ENCODE measurements around the gene PEX12. TPM values are rescaled to one million over a fixed set of nuclear protein-coding genes. Genes with fewer than 3 reads are reported as not detected.
"Not testable (repeated sequence)": the region's sequence is repeated elsewhere in the genome, so short reads cannot be mapped to it uniquely, and the experiment has no call there.

The PEX12 gene
- total RNA-seq, 1 donor from 2014 or later, result 3.9 TPM

DNA sequence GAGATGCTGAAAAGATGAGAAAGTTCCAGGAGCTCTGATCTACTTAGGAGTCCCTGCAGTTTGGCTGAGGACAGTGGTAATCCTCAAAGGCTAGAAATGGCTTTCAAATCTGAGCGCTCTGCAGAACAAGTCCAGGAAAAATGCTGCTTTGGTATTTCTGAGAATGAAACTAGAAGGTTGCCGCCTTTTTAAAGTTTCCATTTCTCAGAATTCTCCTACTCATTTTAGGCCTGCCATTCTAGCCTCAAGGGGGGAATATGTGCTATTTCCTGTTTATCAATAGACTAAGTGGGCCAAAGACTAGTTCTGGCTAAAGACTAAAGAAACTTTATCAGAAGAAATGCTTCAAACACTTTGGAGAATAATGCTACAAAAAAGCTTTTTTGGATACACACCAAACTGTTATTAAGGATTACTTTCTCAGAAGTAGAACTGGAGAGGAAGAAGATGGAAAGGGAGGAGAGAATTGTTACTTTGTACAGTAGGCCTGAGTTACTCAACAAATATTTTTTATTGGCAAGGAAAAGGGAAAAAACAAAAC is 40.7 kb downstream of the PEX12 start, which contains the start of gene SLFN12L:
Gene SLFN12L (minus strand): TSS at position 78 of the 541 bp plus-strand sequence. CDS start 15,314 bp downstream, outside the sequence.
- no peaks in the 10 kb centered on the region for H3K9me3 Mint-ChIP-seq (ENCODE audit: unreplicated experiment)

DNA sequence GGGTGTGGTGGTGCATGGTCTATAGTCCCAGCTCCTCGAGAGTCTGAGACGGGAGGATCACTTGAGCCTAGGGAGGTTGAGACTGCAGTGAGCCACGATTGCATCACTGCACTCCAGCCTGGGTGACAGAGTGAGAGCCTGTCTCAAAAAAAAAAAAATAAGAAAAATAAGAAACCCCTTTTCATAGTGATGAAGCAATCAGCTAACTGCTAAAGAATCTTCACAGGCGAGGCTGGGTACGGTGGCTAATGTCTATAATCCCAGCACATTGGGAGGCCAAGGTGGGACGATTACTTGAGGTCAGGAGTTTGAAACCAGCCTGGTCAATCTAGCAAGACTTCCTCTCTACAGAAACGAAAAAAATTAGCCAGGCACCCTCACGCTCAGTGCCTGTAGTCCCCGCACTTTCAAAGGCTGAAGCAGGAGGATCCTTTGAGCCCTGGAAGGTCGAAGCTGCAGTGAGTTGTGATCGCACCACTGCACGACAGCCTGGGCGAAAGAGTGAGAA is 41.7 kb downstream of the PEX12 start:
- H3K27me3 ChIP-seq (ENCODE audit: insufficient read depth, low read length), result peaks cover 9% of the 10 kb centered on the region
- H3K4me2 ChIP-seq (ENCODE audit: low read length), result no peak overlapping the region
- no peak overlapping the region for H3K9ac ChIP-seq (ENCODE audit: low read length)
- no peaks in the 10 kb centered on the region for H3K9me3 Mint-ChIP-seq (ENCODE audit: unreplicated experiment)
- H3K9me3 ChIP-seq (ENCODE audit: insufficient read depth, low read depth, low read length), result no peaks in the 10 kb centered on the region
- H3K27ac Mint-ChIP-seq (ENCODE audit: unreplicated experiment), result no peak overlapping the region
- H3K36me3 ChIP-seq (ENCODE audit: insufficient read depth, low read length), result no peaks in the 10 kb centered on the region
- H3K4me1 Mint-ChIP-seq (ENCODE audit: low read depth, unreplicated experiment), result peaks cover 3% of the 10 kb centered on the region
- DNase-seq (ENCODE audit: low read depth) (no peak), FAIRE-seq (no peak)
- no peak overlapping the region for H2AFZ ChIP-seq (ENCODE audit: low read depth, low read length)
- H4K20me1 ChIP-seq (ENCODE audit: insufficient read depth, low read length), result no peaks in the 10 kb centered on the region
- no peaks in the 10 kb centered on the region for H3K4me1 ChIP-seq (ENCODE audit: insufficient read depth, low read length)
- peaks cover 7% of the 10 kb centered on the region for H3K27me3 Mint-ChIP-seq (ENCODE audit: low read depth, unreplicated experiment)
- H3K4me3 Mint-ChIP-seq (ENCODE audit: unreplicated experiment), result no peak overlapping the region
- no peak overlapping the region for H3K27ac ChIP-seq (ENCODE audit: low read depth, low read length)
- no peak overlapping the region for H3K4me3 ChIP-seq (ENCODE audit: insufficient read depth, low read depth, low read length)
- TF ChIP-seq EZH2 (IDR thresholded peaks at IDR 0.05; ENCODE audit: insufficient read depth, low read length), result no peak
- TF ChIP-seq, protein P1, sequence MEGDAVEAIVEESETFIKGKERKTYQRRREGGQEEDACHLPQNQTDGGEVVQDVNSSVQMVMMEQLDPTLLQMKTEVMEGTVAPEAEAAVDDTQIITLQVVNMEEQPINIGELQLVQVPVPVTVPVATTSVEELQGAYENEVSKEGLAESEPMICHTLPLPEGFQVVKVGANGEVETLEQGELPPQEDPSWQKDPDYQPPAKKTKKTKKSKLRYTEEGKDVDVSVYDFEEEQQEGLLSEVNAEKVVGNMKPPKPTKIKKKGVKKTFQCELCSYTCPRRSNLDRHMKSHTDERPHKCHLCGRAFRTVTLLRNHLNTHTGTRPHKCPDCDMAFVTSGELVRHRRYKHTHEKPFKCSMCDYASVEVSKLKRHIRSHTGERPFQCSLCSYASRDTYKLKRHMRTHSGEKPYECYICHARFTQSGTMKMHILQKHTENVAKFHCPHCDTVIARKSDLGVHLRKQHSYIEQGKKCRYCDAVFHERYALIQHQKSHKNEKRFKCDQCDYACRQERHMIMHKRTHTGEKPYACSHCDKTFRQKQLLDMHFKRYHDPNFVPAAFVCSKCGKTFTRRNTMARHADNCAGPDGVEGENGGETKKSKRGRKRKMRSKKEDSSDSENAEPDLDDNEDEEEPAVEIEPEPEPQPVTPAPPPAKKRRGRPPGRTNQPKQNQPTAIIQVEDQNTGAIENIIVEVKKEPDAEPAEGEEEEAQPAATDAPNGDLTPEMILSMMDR (IDR thresholded peaks at IDR 0.05; ENCODE audit: insufficient read depth, low read depth, low read length), result no peak
- no peaks in the 10 kb centered on the region for H3K79me2 ChIP-seq (ENCODE audit: insufficient read depth, low read length)
- no peaks in the 10 kb centered on the region for H3K36me3 Mint-ChIP-seq (ENCODE audit: low read depth, unreplicated experiment)

More for the DNA sequence above, 40.7 kb downstream of the PEX12 start, which contains the start of gene SLFN12L:
- H3K27ac ChIP-seq (ENCODE audit: low read depth, low read length), result no peak within 1 kb of the TSS
- H3K36me3 Mint-ChIP-seq (ENCODE audit: low read depth, unreplicated experiment), result no peaks in the 10 kb centered on the region
- DNase-seq (ENCODE audit: low read depth), result no peak
- FAIRE-seq, result no peak
- H3K79me2 ChIP-seq (ENCODE audit: insufficient read depth, low read length), result no peaks in the 10 kb centered on the region
- H3K4me2 ChIP-seq (ENCODE audit: low read length), result no peak within 1 kb of the TSS
- H3K27me3 ChIP-seq (ENCODE audit: insufficient read depth, low read length), result peaks cover 9% of the 10 kb centered on the region
- no peak within 1 kb of the TSS for H3K4me3 Mint-ChIP-seq (ENCODE audit: unreplicated experiment)
- H3K9me3 ChIP-seq (ENCODE audit: insufficient read depth, low read depth, low read length), result no peaks in the 10 kb centered on the region
- no peaks in the 10 kb centered on the region for H4K20me1 ChIP-seq (ENCODE audit: insufficient read depth, low read length)
- no peak within 1 kb of the TSS for H3K9ac ChIP-seq (ENCODE audit: low read length)
- H3K4me3 ChIP-seq (ENCODE audit: insufficient read depth, low read depth, low read length), result no peak within 1 kb of the TSS
- no peak for TF ChIP-seq EZH2 (IDR thresholded peaks at IDR 0.05; ENCODE audit: insufficient read depth, low read length)
- TF ChIP-seq, protein P1 (IDR thresholded peaks at IDR 0.05; ENCODE audit: insufficient read depth, low read depth, low read length), result no peak
- H2AFZ ChIP-seq (ENCODE audit: low read depth, low read length), result no peak within 1 kb of the TSS
- H3K4me1 ChIP-seq (ENCODE audit: insufficient read depth, low read length), result no peaks in the 10 kb centered on the region
- H3K27ac Mint-ChIP-seq (ENCODE audit: unreplicated experiment), result no peak within 1 kb of the TSS
- H3K27me3 Mint-ChIP-seq (ENCODE audit: low read depth, unreplicated experiment), result peaks cover 7% of the 10 kb centered on the region
- no peaks in the 10 kb centered on the region for H3K36me3 ChIP-seq (ENCODE audit: insufficient read depth, low read length)
- H3K4me1 Mint-ChIP-seq (ENCODE audit: low read depth, unreplicated experiment), result peaks cover 3% of the 10 kb centered on the region

DNA sequence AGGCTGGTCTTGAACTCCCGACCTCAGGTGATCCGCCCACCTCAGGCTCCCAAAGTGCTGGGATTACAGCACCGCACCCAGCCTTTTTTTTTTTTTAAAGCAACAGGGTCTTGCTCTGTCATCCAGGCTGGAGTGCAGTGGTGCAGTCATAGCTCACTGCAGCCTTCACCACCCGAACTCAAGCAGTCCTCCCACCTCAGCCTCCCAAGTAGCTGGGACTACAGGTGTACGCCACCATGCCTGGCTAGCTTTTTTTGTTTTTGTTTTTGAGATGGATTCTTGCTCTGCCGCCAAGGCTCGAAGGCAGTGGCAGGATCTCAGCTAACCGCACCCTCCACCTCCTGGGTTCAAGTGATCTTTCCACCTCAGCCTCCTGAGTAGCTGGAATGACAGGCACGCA is 43.0 kb downstream of the PEX12 start:
- H3K9me3 Mint-ChIP-seq (ENCODE audit: unreplicated experiment); H3K9ac ChIP-seq (ENCODE audit: low read length); H3K36me3 ChIP-seq (ENCODE audit: insufficient read depth, low read length); H3K27me3 Mint-ChIP-seq (ENCODE audit: low read depth, unreplicated experiment); H3K4me1 ChIP-seq (ENCODE audit: insufficient read depth, low read length); DNase-seq (ENCODE audit: low read depth); H3K9me3 ChIP-seq (ENCODE audit: insufficient read depth, low read depth, low read length); H3K27ac Mint-ChIP-seq (ENCODE audit: unreplicated experiment); H3K36me3 Mint-ChIP-seq (ENCODE audit: low read depth, unreplicated experiment); H3K4me3 Mint-ChIP-seq (ENCODE audit: unreplicated experiment); H4K20me1 ChIP-seq (ENCODE audit: insufficient read depth, low read length); FAIRE-seq; H3K79me2 ChIP-seq (ENCODE audit: insufficient read depth, low read length); H2AFZ ChIP-seq (ENCODE audit: low read depth, low read length); H3K27ac ChIP-seq (ENCODE audit: low read depth, low read length); H3K4me3 ChIP-seq (ENCODE audit: insufficient read depth, low read depth, low read length); H3K4me2 ChIP-seq (ENCODE audit: low read length); H3K4me1 Mint-ChIP-seq (ENCODE audit: low read depth, unreplicated experiment): not testable (repeated sequence)
- H3K27me3 ChIP-seq (ENCODE audit: insufficient read depth, low read length), result peaks cover 13% of the 10 kb centered on the region

Measured in astrocyte (in vitro differentiated cells and primary cell).